Type B pancreatic cell (in vitro differentiated cells): ENCODE measurements around the gene PLK2. TPM values are rescaled to one million over a fixed set of nuclear protein-coding genes. Genes with fewer than 3 reads are reported as not detected.

Experiments
- DNase-seq: peaks from one replicate; pipeline ENCODE4 v3.0.0; 2021; ENCODE audit warnings: mixed read lengths; ENCODE audit not compliant: unreplicated experiment; ENCODE audit errors: extremely low spot score
- H3K27ac Mint-ChIP-seq: 2 replicates; pipeline ENCODE4 v1.8.0; 2021; ENCODE audit warnings: mild to moderate bottlenecking, mixed read lengths
- H3K27me3 Mint-ChIP-seq: 2 replicates; pipeline ENCODE4 v1.8.0; 2021; ENCODE audit warnings: mixed read lengths
- H3K36me3 Mint-ChIP-seq: 2 replicates; pipeline ENCODE4 v1.8.0; 2021; ENCODE audit warnings: mixed read lengths
- H3K4me1 Mint-ChIP-seq: one replicate; pipeline ENCODE4 v1.8.0; 2021; ENCODE audit warnings: mixed read lengths; ENCODE audit not compliant: unreplicated experiment
- H3K4me3 Mint-ChIP-seq: 2 replicates; pipeline ENCODE4 v1.8.0; 2021; ENCODE audit warnings: mild to moderate bottlenecking, mixed read lengths
- H3K9me3 Mint-ChIP-seq: 2 replicates; pipeline ENCODE4 v1.8.0; 2021; ENCODE audit warnings: mixed read lengths
- total RNA-seq: library from RNA; stranded (reverse); gene quantifications from 2 replicates; pipeline ENCODE4 v1.2.1, GENCODE V29; 2021; ENCODE audit warnings: low replicate concordance
- TF ChIP-seq, protein P1 (sequence below): fragments of 200-600 bp; sonication (generic); conservative IDR thresholded peaks from 2 replicates; pipeline ENCODE4 v1.5.0; 2021; ENCODE audit warnings: antibody characterized with exemption, mild to moderate bottlenecking

PLK2 gene
- total RNA-seq, 1 donor from 2014 or later = 307 TPM

- TF ChIP-seq, protein P1, sequence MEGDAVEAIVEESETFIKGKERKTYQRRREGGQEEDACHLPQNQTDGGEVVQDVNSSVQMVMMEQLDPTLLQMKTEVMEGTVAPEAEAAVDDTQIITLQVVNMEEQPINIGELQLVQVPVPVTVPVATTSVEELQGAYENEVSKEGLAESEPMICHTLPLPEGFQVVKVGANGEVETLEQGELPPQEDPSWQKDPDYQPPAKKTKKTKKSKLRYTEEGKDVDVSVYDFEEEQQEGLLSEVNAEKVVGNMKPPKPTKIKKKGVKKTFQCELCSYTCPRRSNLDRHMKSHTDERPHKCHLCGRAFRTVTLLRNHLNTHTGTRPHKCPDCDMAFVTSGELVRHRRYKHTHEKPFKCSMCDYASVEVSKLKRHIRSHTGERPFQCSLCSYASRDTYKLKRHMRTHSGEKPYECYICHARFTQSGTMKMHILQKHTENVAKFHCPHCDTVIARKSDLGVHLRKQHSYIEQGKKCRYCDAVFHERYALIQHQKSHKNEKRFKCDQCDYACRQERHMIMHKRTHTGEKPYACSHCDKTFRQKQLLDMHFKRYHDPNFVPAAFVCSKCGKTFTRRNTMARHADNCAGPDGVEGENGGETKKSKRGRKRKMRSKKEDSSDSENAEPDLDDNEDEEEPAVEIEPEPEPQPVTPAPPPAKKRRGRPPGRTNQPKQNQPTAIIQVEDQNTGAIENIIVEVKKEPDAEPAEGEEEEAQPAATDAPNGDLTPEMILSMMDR = no peak
- no peak overlapping the region for H3K27ac Mint-ChIP-seq
- H3K9me3 Mint-ChIP-seq = peaks cover 4% of the 10 kb centered on the region
- no peaks in the 10 kb centered on the region for H3K36me3 Mint-ChIP-seq
- no peaks in the 10 kb centered on the region for H3K27me3 Mint-ChIP-seq
- peaks cover 5% of the 10 kb centered on the region for H3K4me1 Mint-ChIP-seq
- DNase-seq = no peak
- no peak overlapping the region for H3K4me3 Mint-ChIP-seq
Observed at GRCh38 chr5:58405175-58405574, 54.7 kb downstream of the PLK2 start.

DNA sequence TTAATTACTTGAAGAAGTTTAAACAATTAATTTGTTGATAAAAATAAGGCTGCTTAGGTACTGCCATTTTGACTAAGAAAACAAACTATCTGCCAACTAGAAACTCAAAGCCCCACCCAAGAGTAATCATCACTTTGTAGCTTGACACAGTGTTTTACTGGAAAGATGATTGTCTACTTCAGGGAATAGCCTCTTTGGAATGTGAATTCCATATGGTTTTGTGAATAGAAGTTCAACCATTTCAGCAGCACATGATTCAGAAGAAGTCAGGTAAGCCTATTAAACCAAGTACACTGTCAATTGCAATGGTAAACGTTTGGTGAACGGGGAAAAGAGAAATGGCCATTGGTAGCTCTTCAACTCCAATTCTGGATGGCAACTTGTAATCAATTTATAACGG, 55.2 kb downstream of the PLK2 start:
- Mint-ChIP-seq H3K27me3 (no peaks in the 10 kb centered on the region), H3K27ac (no peak overlapping the region), H3K36me3 (no peaks in the 10 kb centered on the region), H3K9me3 (peaks cover 4% of the 10 kb centered on the region), H3K4me1 (peaks cover 5% of the 10 kb centered on the region), H3K4me3 (no peak overlapping the region)
- TF ChIP-seq, protein P1 = no peak
- no peak for DNase-seq

Other genes with a start within 250 kb of the PLK2 start
- gene GAPT, start 31.3 kb upstream of the PLK2 start, total RNA-seq = not detected in 2 replicates
- 10.1 and 15.6 TPM in 2 replicates for gene RAB3C, start 123.0 kb upstream of the PLK2 start, total RNA-seq